Heart left ventricle (tissue), 16 donors: ENCODE data around the gene KIF12. TPM values are rescaled to one million over a fixed set of nuclear protein-coding genes. Genes with fewer than 3 reads are reported as not detected.

Experiments used
- ATAC-seq, 4 donors: fragments of 200-7000 bp; cut with Tn5 transposase; one replicate each; pipeline ENCODE4 v1.9.1; 2020 to 2022; ENCODE audit warnings: moderate library complexity in 4 of 4, mild to moderate bottlenecking in 3 of 4, moderate number of reproducible peaks in 1 of 4
- DNase-seq, 5 donors: peaks; one replicate each; pipeline ENCODE4 v3.0.0-alpha.2; 2020
- H3K27ac ChIP-seq, 12 donors: fragments of 200-600 bp; sonication (generic) in 4 of 12; one replicate each; pipeline versions ENCODE4 v1.5.0 to v1.8.0; 2016 to 2022; ENCODE audit warnings: mild to moderate bottlenecking in 2 of 12
- H3K27me3 ChIP-seq, 9 donors: fragments of 200-600 bp; sonication (generic) in 2 of 9; one replicate each; pipeline versions ENCODE4 v1.5.1 to v1.8.0; 2016 to 2022; ENCODE audit warnings: mild to moderate bottlenecking in 3 of 9
- H3K36me3 ChIP-seq, 9 donors: fragments of 200-600 bp; sonication (generic) in 2 of 9; one replicate each; pipeline versions ENCODE4 v1.5.0 to v1.8.0; 2018 to 2022; ENCODE audit warnings: mild to moderate bottlenecking in 2 of 9
- H3K4me1 ChIP-seq, 12 donors: fragments of 200-600 bp; sonication (generic) in 4 of 12; one replicate each; pipeline versions ENCODE4 v1.5.0 to v1.8.0; 2016 to 2022; ENCODE audit warnings: mild to moderate bottlenecking in 3 of 12
- H3K4me3 ChIP-seq, 12 donors: fragments of 200-600 bp; sonication (generic) in 4 of 12; one replicate each; pipeline versions ENCODE4 v1.5.0 to v1.8.0; 2017 to 2022; ENCODE audit warnings: mild to moderate bottlenecking in 9 of 12, moderate library complexity in 4 of 12
- H3K9me3 ChIP-seq, 12 donors: fragments of 200-600 bp; sonication (generic) in 4 of 12; one replicate each; pipeline versions ENCODE4 v1.5.0 to v1.8.0; 2016 to 2022; ENCODE audit warnings: mild to moderate bottlenecking in 1 of 12
- CTCF ChIP-seq, 12 donors: fragments of 200-600 bp; sonication (generic) in 4 of 12; IDR thresholded peaks; one replicate each; pipeline versions ENCODE4 v1.5.0 to v1.8.0; 2018 to 2022; ENCODE audit warnings: antibody characterized with exemption in 12 of 12, mild to moderate bottlenecking in 5 of 12
- POLR2A ChIP-seq, 2 donors: fragments of 450-650 bp; IDR thresholded peaks; one replicate each; pipeline ENCODE4 v1.6.1; 2017; ENCODE audit warnings: antibody characterized with exemption in 2 of 2, mild to moderate bottlenecking in 2 of 2, moderate library complexity in 2 of 2
- WGBS, 4 donors: extraction: QIAGEN DNeasy Blood & Tissue Kit in 2 of 4; methylation state at CpG; one replicate each; pipeline versions ENCODE4 v1.1.5 to v1.1.7; 2013 to 2018; 5-methylcytosine and 5-hydroxymethylcytosine counted together
- intact Hi-C, 10 donors: fragments of 100-400 bp; cut with DNase I; formaldehyde crosslinking; loops; one replicate each; pipeline versions ENCODE4 v1.11.1 to v1.14.2; 2022
- polyA plus RNA-seq, 2 donors: library from polyadenylated mRNA; stranded (reverse); fragments of 200-250 nt; gene quantifications; one replicate each; pipeline ENCODE4 v1.2.3, GENCODE V29; 2013
- total RNA-seq, 9 donors: library from RNA; depleted of rRNA in 2 of 9; stranded (reverse); fragments of >200 nt in 2 of 9; fragmentation: NEBNext Ultra II Directional in 3 of 9; extraction: Animal tissue kit (Norgen Biotek cat#: 25700) in 3 of 9; gene quantifications; one replicate each; pipeline versions ENCODE4 v1.1.0 to v1.2.4, GENCODE V29; 2016 to 2023
- donor health status: ischemic (EF 13 %, LVEDD 7.1; RV severe dilation, severe dysfunction).
- donor health status: healthy with polysubstance abuse.
- donor health status: DM: no; HTN: yes; CAD: no.
- donor health status: DM: no; HTN: no; CAD: no.
- donor health status: ischemic (EF 25% LVEDD 6.9; RV normal size, moderate dysfunction).
- donor health status: ischemic (EF 25% LVEDD 5.7; RV mildly dilated, moderate dysfunction).
- donor health status: healthy.
- donor health status: DM: yes; HTN: yes; CAD: no.
- donor health status: ischemic (EF 35%, LVEDD 5.7; RV mildly dilated, moderate dysfunction).
- donor health status: nonischemic (EF 11% LVEDD 7.7; RV severe dilation, severe dysfunction).
- donor health status: DM: yes; HTN: yes; CAD: no.
- donor health status: PGD.
- donor health status: ischemic (EF 29% LVEDD 5.4; RV normal size, mild dysfunction).
- donor health status: nonischemic (EF 23%, LVEDD 6.1; RV moderate dilation, normal function).

KIF12 gene
- total and polyA plus RNA-seq, 11 donors: 0.08 to 0.21 TPM; not detected in 9

- no peaks in the 10 kb centered on the region for H3K36me3 ChIP-seq
- H3K27ac ChIP-seq: no peak overlapping the region
- no peak for ATAC-seq
- TF ChIP-seq CTCF (IDR thresholded peaks at IDR 0.05): no peak
- no peak for TF ChIP-seq POLR2A (IDR thresholded peaks at IDR 0.05)
- peaks cover 0 to 10% (median 0%) of the 10 kb centered on the region in 12 donors for H3K9me3 ChIP-seq
- peaks cover 0 to 14% (median 0%) of the 10 kb centered on the region in 12 donors for H3K4me1 ChIP-seq
- DNase-seq: no peak
- no peak overlapping the region for H3K4me3 ChIP-seq
- intact Hi-C loops: no loop called here
- H3K27me3 ChIP-seq: peaks cover 0 to 4% (median 0%) of the 10 kb centered on the region in 9 donors
- 86 to 91% (median 88%) methylated on average over 8 to 9 of the region's 9 CpGs for WGBS, 4 donors
These were observed 24.2 kb upstream of the KIF12 start for GRCh38 chr9:114123031-114123977.

- Histone ChIP-seq H3K9me3 (peaks cover 0 to 2% (median 0%) of the 10 kb centered on the region in 12 donors), H3K4me3 (no peak overlapping the region), H3K27me3 (peaks cover 0 to 4% (median 0%) of the 10 kb centered on the region in 9 donors), H3K36me3 (no peaks in the 10 kb centered on the region), H3K4me1 (peaks cover 0 to 14% (median 0%) of the 10 kb centered on the region in 12 donors), H3K27ac (no peak overlapping the region)
- ATAC-seq (no peak), DNase-seq (no peak)
- 82 to 90% (median 85%) methylated on average over 6 to 9 of the region's 9 CpGs for WGBS, 4 donors
- intact Hi-C loops: no loop called here
- TF ChIP-seq CTCF (IDR thresholded peaks at IDR 0.05) (no peak), POLR2A (IDR thresholded peaks at IDR 0.05) (no peak)
These were observed 23.3 kb upstream of the KIF12 start for GRCh38 chr9:114122136-114123027.

- H3K9me3 ChIP-seq: no peaks in the 10 kb centered on the region
- TF ChIP-seq CTCF (IDR thresholded peaks at IDR 0.05) (no peak), POLR2A (IDR thresholded peaks at IDR 0.05) (no peak)
- peaks cover 0 to 16% (median 0%) of the 10 kb centered on the region in 12 donors for H3K4me1 ChIP-seq
- H3K27ac ChIP-seq: no peak overlapping the region
- DNase-seq (no peak), ATAC-seq (no peak)
- H3K36me3 ChIP-seq: no peaks in the 10 kb centered on the region
- intact Hi-C loops: no loop called here
- WGBS, 4 donors: 75 to 81% (median 79%) methylated on average over 11 to 16 of the region's 16 CpGs
- H3K4me3 ChIP-seq: no peak overlapping the region
- H3K27me3 ChIP-seq: peaks cover 0 to 4% (median 0%) of the 10 kb centered on the region in 9 donors
These were observed 22.4 kb upstream of the KIF12 start for GRCh38 chr9:114121227-114122135.
